HCT116 (cell line): ENCODE measurements around the gene PTCD1. TPM values are rescaled to one million over a fixed set of nuclear protein-coding genes. Genes with fewer than 3 reads are reported as not detected.

Experiments
- ATAC-seq: fragments of 200-7000 bp; cut with Tn5 transposase; 2 replicates; pipeline ENCODE4 v1.9.1; 2020; ENCODE audit warnings: mild to moderate bottlenecking, moderate library complexity
- BruUV-seq: library from RNA; stranded (reverse); fragments of 400-500 nt; replicated peaks from 2 replicates; lab custom pipeline; 2021; lab: Mats Ljungman, UMichigan
- CTCF ChIA-PET: fragments of 300-600 bp; sonication (Branson Sonifier 250); formaldehyde crosslinking; loops from one replicate; lab custom pipeline; 2021; ENCODE audit warnings: antibody characterized with exemption; lab: Charles Lee
- POLR2A ChIA-PET: fragments of 300-600, 350-600 bp; sonication (Branson Sonifier 250); formaldehyde crosslinking; loops from one replicate; lab custom pipeline; 2021; ENCODE audit warnings: antibody characterized with exemption; lab: Charles Lee
- RAD21 ChIA-PET, 2 experiments: fragments of 300-600 bp; sonication (Branson Sonifier 250); formaldehyde crosslinking; loops; one replicate each; lab custom pipeline; 2023; ENCODE audit warnings: low total read pairs in 2 of 2; ENCODE audit not compliant: uncharacterized antibody in 2 of 2, unreplicated experiment in 2 of 2, low non-redundant PET in 1 of 2; lab: Charles Lee
- DNase-seq: peaks from one replicate; pipeline ENCODE4 v3.0.0-alpha.2; 2010; ENCODE audit warnings: low read depth, low spot score
- H2AFZ ChIP-seq: fragments of 200-600 bp; shearing (Covaris generic), sonication (generic); 2 replicates; pipeline ENCODE4 v1.6.1; 2017; ENCODE audit warnings: low read depth, mixed run types, mixed read lengths, antibody characterized with exemption, low read length; ENCODE audit not compliant: poor library complexity, severe bottlenecking
- H3K27ac ChIP-seq: 2 replicates; pipeline ENCODE4 v1.5.1; 2012; ENCODE audit warnings: low read depth, low read length
- H3K27me3 ChIP-seq: fragments of 200-600 bp; sonication (generic); 2 replicates; pipeline ENCODE4 v1.6.1; 2016; ENCODE audit warnings: mixed run types, low read length, mixed read lengths; ENCODE audit not compliant: insufficient read depth
- H3K36me3 ChIP-seq, 2 experiments: fragments of 200-500 bp in 1 of 2; fragments of 200-600 bp in 1 of 2; sonication (Bioruptor generic) in 1 of 2; sonication (generic) in 1 of 2; 2 replicates each; pipeline versions ENCODE4 v1.5.1 to v1.6.1; 2014 to 2016; ENCODE audit warnings: low read length in 2 of 2, inconsistent platforms in 1 of 2, mixed read lengths in 1 of 2, mixed run types in 1 of 2; ENCODE audit not compliant: insufficient read depth in 2 of 2, control insufficient read depth in 1 of 2
- H3K4me1 ChIP-seq, 2 experiments: fragments of 200-600 bp in 1 of 2; sonication (generic) in 1 of 2; 2 replicates each; pipeline versions ENCODE4 v1.5.1 to v1.6.1; 2012 to 2017; ENCODE audit warnings: low read length in 2 of 2, inconsistent platforms in 1 of 2, mild to moderate bottlenecking in 1 of 2, mixed read lengths in 1 of 2, mixed run types in 1 of 2, moderate library complexity in 1 of 2; ENCODE audit not compliant: insufficient read depth in 2 of 2, control insufficient read depth in 1 of 2
- H3K4me2 ChIP-seq: fragments of 200-600 bp; sonication (generic); 2 replicates; pipeline ENCODE4 v1.6.1; 2017; ENCODE audit warnings: mixed run types, low read length, mixed read lengths
- H3K4me3 ChIP-seq, 2 experiments: fragments of 200-600 bp in 1 of 2; sonication (generic) in 1 of 2; replicated peaks in 1 of 2; 2 replicates each; pipeline ENCODE4 v1.5.1; 2011 to 2016; ENCODE audit warnings: low read length in 2 of 2, control low read depth in 1 of 2, low read depth in 1 of 2, mild to moderate bottlenecking in 1 of 2, mixed read lengths in 1 of 2, mixed run types in 1 of 2
- H3K79me2 ChIP-seq: fragments of 200-600 bp; sonication (generic); 2 replicates; pipeline ENCODE4 v1.6.1; 2017; ENCODE audit warnings: mild to moderate bottlenecking, mixed run types, low read length, moderate library complexity, mixed read lengths; ENCODE audit not compliant: insufficient read depth
- H3K9ac ChIP-seq: fragments of 200-600 bp; sonication (generic); 2 replicates; pipeline ENCODE4 v1.6.1; 2016; ENCODE audit warnings: low read length, mixed read lengths
- H3K9me2 ChIP-seq: fragments of 200-600 bp; sonication (generic), shearing (Covaris generic); 2 replicates; pipeline ENCODE4 v1.6.1; 2017; ENCODE audit warnings: mixed run types, mild to moderate bottlenecking, moderate library complexity; ENCODE audit not compliant: insufficient read depth
- H3K9me3 ChIP-seq, 2 experiments: fragments of 200-500 bp in 1 of 2; fragments of 200-600 bp in 1 of 2; sonication (Bioruptor generic) in 1 of 2; sonication (generic) in 1 of 2; 2 replicates each; pipeline ENCODE4 v1.6.1; 2014 to 2017; ENCODE audit warnings: low read length in 2 of 2, mixed read lengths in 2 of 2, inconsistent platforms in 1 of 2, low read depth in 1 of 2, mild to moderate bottlenecking in 1 of 2, mixed run types in 1 of 2, moderate library complexity in 1 of 2; ENCODE audit not compliant: control insufficient read depth in 1 of 2, insufficient read depth in 1 of 2
- H4K20me1 ChIP-seq: fragments of 200-600 bp; sonication (generic), shearing (Covaris generic); 2 replicates; pipeline ENCODE4 v1.6.1; 2017; ENCODE audit warnings: mixed run types, mild to moderate bottlenecking, moderate library complexity; ENCODE audit not compliant: insufficient read depth
- CBX3 ChIP-seq: IDR thresholded peaks from 2 replicates; pipeline ENCODE4 v1.6.1; 2012; ENCODE audit warnings: low read depth
- CTCF ChIP-seq, 3 experiments: fragments of 200-600 bp in 1 of 3; sonication (generic) in 1 of 3; IDR thresholded peaks in 2 of 3; conservative IDR thresholded peaks in 1 of 3; 2 replicates each; pipeline ENCODE4 v1.5.1; 2012 to 2017; ENCODE audit warnings: low read depth in 2 of 3, low read length in 2 of 3, antibody characterized with exemption in 1 of 3, borderline replicate concordance in 1 of 3, control low read depth in 1 of 3, mild to moderate bottlenecking in 1 of 3, mixed read lengths in 1 of 3, mixed run types in 1 of 3, moderate library complexity in 1 of 3; ENCODE audit not compliant: insufficient read depth in 1 of 3
- EGR1 ChIP-seq: IDR thresholded peaks from 2 replicates; pipeline ENCODE4 v1.6.1; 2012; ENCODE audit warnings: low read depth
- ELF1 ChIP-seq: IDR thresholded peaks from 2 replicates; pipeline ENCODE4 v1.6.1; 2012; ENCODE audit warnings: low read depth, borderline replicate concordance
- EZH2phosphoT487 ChIP-seq: fragments of 200-600 bp; IDR thresholded peaks from 2 replicates; pipeline ENCODE4 v1.6.1; 2018; ENCODE audit warnings: antibody characterized with exemption, borderline replicate concordance
- JUND ChIP-seq: IDR thresholded peaks from 2 replicates; pipeline ENCODE4 v1.6.1; 2012
- MAX ChIP-seq: IDR thresholded peaks from 2 replicates; pipeline ENCODE4 v1.6.1; 2012
- POLR2A ChIP-seq: IDR thresholded peaks from 2 replicates; pipeline ENCODE4 v1.7.0; 2011; ENCODE audit warnings: borderline replicate concordance; ENCODE audit not compliant: insufficient read depth, insufficient read length; ENCODE audit errors: extremely low read depth
- POLR2AphosphoS5 ChIP-seq: IDR thresholded peaks from 2 replicates; pipeline ENCODE4 v1.6.1; 2011; ENCODE audit warnings: mild to moderate bottlenecking, low read depth, low read length, moderate library complexity
- SP1 ChIP-seq: IDR thresholded peaks from 2 replicates; pipeline ENCODE4 v1.6.1; 2012; ENCODE audit warnings: low read depth
- SRF ChIP-seq: IDR thresholded peaks from 2 replicates; pipeline ENCODE4 v1.6.1; 2012; ENCODE audit warnings: low read depth
- intact Hi-C: fragments of 100-400 bp; cut with micrococcal nuclease; formaldehyde crosslinking; loops from 2 replicates; pipeline ENCODE4 v1.10.0; 2022
- total RNA-seq: library from RNA; stranded (reverse); gene quantifications from one replicate; pipeline ENCODE4 v1.2.1, GENCODE V29; 2021; ENCODE audit not compliant: unreplicated experiment

Gene PTCD1
- total RNA-seq, 1 experiment from 2014 or later: 9.2 TPM

GRCh38 chr7:99404235-99404976, 34.2 kb downstream of the PTCD1 start:
- no peak overlapping the region for H2AFZ ChIP-seq
- no peak overlapping the region for H3K27ac ChIP-seq
- intact Hi-C loops: no loop called here
- no TSS peak for BruUV-seq
- H3K27me3 ChIP-seq: no peaks in the 10 kb centered on the region
- H3K9ac ChIP-seq: no peak overlapping the region
- no peak for TF ChIP-seq MAX
- no peak for TF ChIP-seq CBX3
- no peak for TF ChIP-seq JUND
- no peak for TF ChIP-seq EZH2phosphoT487
- TF ChIP-seq ELF1: no peak
- TF ChIP-seq EGR1: no peak
- TF ChIP-seq POLR2AphosphoS5: no peak; the same call in 1 of the 2 replicates
- TF ChIP-seq CTCF (IDR thresholded peaks at IDR 0.05 in 2 of 3, conservative IDR thresholded peaks at IDR 0.05 in 1 of 3; ENCODE audit: borderline replicate concordance in 1 of 3, insufficient read depth in 1 of 3, low read depth in 2 of 3, low read length in 2 of 3): no peak
- TF ChIP-seq SRF: no peak
- no peak for TF ChIP-seq POLR2A
- no peak for TF ChIP-seq SP1
- DNase-seq (no peak), ATAC-seq (no peak)
- H3K4me1 ChIP-seq: peaks cover 9 to 13% of the 10 kb centered on the region in 2 experiments; a peak in 3 of 4 replicates
- POLR2A ChIA-PET: no interaction called here
- peaks cover 80% of the 10 kb centered on the region for H3K79me2 ChIP-seq
- no peaks in the 10 kb centered on the region; the same call in 1 of the 2 replicates for H4K20me1 ChIP-seq
- peaks cover 24 to 48% of the 10 kb centered on the region in 2 experiments for H3K36me3 ChIP-seq
- no peaks in the 10 kb centered on the region for H3K9me3 ChIP-seq
- no peak overlapping the region for H3K4me2 ChIP-seq
- CTCF ChIA-PET: no interaction called here
- RAD21 ChIA-PET: no interaction called here
- H3K4me3 ChIP-seq: no peak overlapping the region
- no peaks in the 10 kb centered on the region for H3K9me2 ChIP-seq
